ENCODE data around the gene PLEKHJ1. TPM values are rescaled to one million over a fixed set of nuclear protein-coding genes. Genes with fewer than 3 reads are reported as not detected.

PLEKHJ1 gene
- total and polyA plus RNA-seq, 2 of the 13 experiments (the other 11 are each of a cell fraction or from before 2014, with no cell fraction given), result 70.5 to 130 TPM

DNA sequence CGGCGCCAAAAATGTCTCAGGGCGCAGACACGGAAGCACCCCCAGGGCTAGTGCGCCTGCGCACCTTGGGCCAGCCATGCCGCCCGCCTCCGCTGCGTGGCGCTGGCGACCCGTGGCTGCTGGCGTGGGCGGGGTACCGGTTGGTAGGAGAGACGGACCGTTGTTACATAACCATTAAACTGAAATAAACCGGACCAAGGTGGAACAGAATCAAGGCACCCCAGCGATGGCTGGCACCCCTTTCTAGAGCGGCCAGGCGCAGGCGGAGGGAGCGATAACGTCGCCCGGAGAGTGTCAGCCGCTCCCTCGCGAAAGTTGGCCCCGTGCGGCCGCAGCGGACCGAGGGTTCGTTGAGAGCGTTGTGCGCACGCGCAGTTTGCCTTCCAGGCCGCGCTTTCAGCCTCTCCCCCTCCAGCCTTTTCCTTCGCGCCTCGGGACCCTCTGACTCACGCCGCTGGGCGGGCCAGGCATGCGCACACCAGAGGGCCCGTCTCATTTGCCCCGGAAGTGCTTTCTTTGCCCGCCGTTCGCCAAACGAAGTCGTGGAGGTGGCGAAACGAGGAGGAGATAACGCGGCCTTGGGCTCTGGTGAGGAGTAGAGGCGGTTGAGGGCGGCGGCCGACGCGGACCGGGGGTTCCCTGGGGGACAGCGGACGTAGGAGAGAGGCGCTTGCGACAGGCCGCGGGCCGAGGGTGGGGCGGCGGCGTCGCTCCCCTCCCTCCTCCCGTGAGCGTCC lies at the start of gene PLEKHJ1, which contains the start of gene SF3A2 (continued):
- TF ChIP-seq, protein P1, sequence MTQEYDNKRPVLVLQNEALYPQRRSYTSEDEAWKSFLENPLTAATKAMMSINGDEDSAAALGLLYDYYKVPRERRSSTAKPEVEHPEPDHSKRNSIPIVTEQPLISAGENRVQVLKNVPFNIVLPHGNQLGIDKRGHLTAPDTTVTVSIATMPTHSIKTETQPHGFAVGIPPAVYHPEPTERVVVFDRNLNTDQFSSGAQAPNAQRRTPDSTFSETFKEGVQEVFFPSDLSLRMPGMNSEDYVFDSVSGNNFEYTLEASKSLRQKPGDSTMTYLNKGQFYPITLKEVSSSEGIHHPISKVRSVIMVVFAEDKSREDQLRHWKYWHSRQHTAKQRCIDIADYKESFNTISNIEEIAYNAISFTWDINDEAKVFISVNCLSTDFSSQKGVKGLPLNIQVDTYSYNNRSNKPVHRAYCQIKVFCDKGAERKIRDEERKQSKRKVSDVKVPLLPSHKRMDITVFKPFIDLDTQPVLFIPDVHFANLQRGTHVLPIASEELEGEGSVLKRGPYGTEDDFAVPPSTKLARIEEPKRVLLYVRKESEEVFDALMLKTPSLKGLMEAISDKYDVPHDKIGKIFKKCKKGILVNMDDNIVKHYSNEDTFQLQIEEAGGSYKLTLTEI (CRISPR knock-in tag; conservative IDR thresholded peaks at IDR 0.05), result no peak
- TF ChIP-seq PAX8 (CRISPR knock-in tag; IDR thresholded peaks at IDR 0.05; ENCODE audit: borderline replicate concordance) (peak; percentile 91; the same call in 1 of the 2 replicates), EZH2 (conservative IDR thresholded peaks at IDR 0.05; ENCODE audit: low read depth, low read length) (no peak), EEA1 (CRISPR knock-in tag; IDR thresholded peaks at IDR 0.05; ENCODE audit: borderline replicate concordance) (peak; percentile 88; the same call in 1 of the 2 replicates), REL (CRISPR knock-in tag; conservative IDR thresholded peaks at IDR 0.05) (peak; percentile 98), GLI4 (CRISPR knock-in tag; IDR thresholded peaks at IDR 0.05; ENCODE audit: borderline replicate concordance) (no peak), KDM2A (CRISPR knock-in tag; IDR thresholded peaks at IDR 0.05; ENCODE audit: borderline replicate concordance, low read depth) (peak; percentile 90), SAP130 (CRISPR knock-in tag; IDR thresholded peaks at IDR 0.05; ENCODE audit: low read depth) (peak; percentile 76), ZBTB3 (CRISPR knock-in tag; IDR thresholded peaks at IDR 0.05; ENCODE audit: borderline replicate concordance, low read depth) (no peak; the same call in 1 of the 2 replicates)
- TF ChIP-seq, protein P2, sequence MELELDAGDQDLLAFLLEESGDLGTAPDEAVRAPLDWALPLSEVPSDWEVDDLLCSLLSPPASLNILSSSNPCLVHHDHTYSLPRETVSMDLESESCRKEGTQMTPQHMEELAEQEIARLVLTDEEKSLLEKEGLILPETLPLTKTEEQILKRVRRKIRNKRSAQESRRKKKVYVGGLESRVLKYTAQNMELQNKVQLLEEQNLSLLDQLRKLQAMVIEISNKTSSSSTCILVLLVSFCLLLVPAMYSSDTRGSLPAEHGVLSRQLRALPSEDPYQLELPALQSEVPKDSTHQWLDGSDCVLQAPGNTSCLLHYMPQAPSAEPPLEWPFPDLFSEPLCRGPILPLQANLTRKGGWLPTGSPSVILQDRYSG (CRISPR knock-in tag; IDR thresholded peaks at IDR 0.05), result no peak; the same call in 1 of the 2 replicates
- TF ChIP-seq, protein P3, sequence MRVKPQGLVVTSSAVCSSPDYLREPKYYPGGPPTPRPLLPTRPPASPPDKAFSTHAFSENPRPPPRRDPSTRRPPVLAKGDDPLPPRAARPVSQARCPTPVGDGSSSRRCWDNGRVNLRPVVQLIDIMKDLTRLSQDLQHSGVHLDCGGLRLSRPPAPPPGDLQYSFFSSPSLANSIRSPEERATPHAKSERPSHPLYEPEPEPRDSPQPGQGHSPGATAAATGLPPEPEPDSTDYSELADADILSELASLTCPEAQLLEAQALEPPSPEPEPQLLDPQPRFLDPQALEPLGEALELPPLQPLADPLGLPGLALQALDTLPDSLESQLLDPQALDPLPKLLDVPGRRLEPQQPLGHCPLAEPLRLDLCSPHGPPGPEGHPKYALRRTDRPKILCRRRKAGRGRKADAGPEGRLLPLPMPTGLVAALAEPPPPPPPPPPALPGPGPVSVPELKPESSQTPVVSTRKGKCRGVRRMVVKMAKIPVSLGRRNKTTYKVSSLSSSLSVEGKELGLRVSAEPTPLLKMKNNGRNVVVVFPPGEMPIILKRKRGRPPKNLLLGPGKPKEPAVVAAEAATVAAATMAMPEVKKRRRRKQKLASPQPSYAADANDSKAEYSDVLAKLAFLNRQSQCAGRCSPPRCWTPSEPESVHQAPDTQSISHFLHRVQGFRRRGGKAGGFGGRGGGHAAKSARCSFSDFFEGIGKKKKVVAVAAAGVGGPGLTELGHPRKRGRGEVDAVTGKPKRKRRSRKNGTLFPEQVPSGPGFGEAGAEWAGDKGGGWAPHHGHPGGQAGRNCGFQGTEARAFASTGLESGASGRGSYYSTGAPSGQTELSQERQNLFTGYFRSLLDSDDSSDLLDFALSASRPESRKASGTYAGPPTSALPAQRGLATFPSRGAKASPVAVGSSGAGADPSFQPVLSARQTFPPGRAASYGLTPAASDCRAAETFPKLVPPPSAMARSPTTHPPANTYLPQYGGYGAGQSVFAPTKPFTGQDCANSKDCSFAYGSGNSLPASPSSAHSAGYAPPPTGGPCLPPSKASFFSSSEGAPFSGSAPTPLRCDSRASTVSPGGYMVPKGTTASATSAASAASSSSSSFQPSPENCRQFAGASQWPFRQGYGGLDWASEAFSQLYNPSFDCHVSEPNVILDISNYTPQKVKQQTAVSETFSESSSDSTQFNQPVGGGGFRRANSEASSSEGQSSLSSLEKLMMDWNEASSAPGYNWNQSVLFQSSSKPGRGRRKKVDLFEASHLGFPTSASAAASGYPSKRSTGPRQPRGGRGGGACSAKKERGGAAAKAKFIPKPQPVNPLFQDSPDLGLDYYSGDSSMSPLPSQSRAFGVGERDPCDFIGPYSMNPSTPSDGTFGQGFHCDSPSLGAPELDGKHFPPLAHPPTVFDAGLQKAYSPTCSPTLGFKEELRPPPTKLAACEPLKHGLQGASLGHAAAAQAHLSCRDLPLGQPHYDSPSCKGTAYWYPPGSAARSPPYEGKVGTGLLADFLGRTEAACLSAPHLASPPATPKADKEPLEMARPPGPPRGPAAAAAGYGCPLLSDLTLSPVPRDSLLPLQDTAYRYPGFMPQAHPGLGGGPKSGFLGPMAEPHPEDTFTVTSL (CRISPR knock-in tag; IDR thresholded peaks at IDR 0.05; ENCODE audit: borderline replicate concordance), result peak; percentile 49; the same call in 1 of the 2 replicates
- TF ChIP-seq, protein P4, sequence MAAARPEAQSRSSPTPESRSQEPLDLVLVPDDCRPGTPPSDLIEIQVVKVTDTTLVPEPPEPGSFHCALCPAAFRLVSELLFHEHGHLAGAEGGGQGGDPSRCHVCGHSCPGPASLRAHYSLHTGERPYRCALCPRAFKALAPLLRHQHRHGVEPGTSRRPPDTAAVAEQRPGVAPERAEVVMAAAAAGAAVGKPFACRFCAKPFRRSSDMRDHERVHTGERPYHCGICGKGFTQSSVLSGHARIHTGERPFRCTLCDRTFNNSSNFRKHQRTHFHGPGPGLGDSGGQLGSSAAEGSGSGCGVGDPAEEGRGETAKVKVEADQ (CRISPR knock-in tag; IDR thresholded peaks at IDR 0.05; ENCODE audit: borderline replicate concordance), result peak; percentile 74; the same call in 1 of the 2 replicates
- TF ChIP-seq, protein P5, sequence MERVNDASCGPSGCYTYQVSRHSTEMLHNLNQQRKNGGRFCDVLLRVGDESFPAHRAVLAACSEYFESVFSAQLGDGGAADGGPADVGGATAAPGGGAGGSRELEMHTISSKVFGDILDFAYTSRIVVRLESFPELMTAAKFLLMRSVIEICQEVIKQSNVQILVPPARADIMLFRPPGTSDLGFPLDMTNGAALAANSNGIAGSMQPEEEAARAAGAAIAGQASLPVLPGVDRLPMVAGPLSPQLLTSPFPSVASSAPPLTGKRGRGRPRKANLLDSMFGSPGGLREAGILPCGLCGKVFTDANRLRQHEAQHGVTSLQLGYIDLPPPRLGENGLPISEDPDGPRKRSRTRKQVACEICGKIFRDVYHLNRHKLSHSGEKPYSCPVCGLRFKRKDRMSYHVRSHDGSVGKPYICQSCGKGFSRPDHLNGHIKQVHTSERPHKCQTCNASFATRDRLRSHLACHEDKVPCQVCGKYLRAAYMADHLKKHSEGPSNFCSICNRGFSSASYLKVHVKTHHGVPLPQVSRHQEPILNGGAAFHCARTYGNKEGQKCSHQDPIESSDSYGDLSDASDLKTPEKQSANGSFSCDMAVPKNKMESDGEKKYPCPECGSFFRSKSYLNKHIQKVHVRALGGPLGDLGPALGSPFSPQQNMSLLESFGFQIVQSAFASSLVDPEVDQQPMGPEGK (CRISPR knock-in tag; IDR thresholded peaks at IDR 0.05), result peak; percentile 93
- TF ChIP-seq, protein P6, sequence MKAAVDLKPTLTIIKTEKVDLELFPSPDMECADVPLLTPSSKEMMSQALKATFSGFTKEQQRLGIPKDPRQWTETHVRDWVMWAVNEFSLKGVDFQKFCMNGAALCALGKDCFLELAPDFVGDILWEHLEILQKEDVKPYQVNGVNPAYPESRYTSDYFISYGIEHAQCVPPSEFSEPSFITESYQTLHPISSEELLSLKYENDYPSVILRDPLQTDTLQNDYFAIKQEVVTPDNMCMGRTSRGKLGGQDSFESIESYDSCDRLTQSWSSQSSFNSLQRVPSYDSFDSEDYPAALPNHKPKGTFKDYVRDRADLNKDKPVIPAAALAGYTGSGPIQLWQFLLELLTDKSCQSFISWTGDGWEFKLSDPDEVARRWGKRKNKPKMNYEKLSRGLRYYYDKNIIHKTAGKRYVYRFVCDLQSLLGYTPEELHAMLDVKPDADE (CRISPR knock-in tag; IDR thresholded peaks at IDR 0.05), result peak; percentile 89; the same call in 1 of the 2 replicates
